Forelimb muscle (tissue), 1 donor: ENCODE data around the gene BOD1. TPM values are rescaled to one million over a fixed set of nuclear protein-coding genes. Genes with fewer than 3 reads are reported as not detected.

Experiments used
- DNase-seq: peaks from one replicate; pipeline ENCODE4 v3.0.0-alpha.2; 2013; ENCODE audit warnings: low read depth
- polyA plus RNA-seq: library from polyadenylated mRNA; unstranded; fragments of 120-200 nt; gene quantifications from one replicate; pipeline ENCODE4 v1.2.1, GENCODE V29; 2013; ENCODE audit not compliant: insufficient read length

Gene BOD1
- polyA plus RNA-seq, 1 donor, result 72.1 TPM

DNA sequence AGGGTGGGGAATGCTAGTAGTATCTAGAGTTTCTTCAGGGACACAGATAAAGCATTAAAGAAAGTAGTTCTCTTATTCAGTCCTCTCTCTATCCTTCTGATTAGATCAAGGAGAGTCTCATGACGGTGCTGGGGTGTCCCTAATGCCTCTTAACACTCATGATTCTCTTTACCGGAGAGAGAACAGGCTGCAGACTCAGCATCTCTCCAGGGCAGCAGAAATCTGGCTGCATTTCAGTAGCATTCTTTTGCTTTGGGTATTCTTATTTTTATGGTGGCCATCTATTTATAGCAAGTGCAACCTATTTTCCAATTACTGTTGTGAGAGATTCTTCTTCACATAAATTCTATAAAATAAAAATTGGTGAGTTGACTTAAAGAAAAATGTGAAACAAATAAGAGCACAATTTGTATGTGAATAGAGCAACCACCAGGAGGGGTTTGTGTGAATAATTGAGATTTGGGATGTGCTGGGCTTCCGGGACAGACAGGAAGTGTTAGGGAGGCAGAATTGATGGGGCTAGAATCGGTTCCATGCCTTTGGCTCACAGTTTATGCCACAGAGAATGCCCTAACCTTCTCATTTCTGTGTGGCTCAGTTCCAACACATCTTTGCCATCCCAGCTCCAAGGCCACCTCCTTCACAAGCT is 23.8 kb upstream of the BOD1 start:
- no peak for DNase-seq

DNA sequence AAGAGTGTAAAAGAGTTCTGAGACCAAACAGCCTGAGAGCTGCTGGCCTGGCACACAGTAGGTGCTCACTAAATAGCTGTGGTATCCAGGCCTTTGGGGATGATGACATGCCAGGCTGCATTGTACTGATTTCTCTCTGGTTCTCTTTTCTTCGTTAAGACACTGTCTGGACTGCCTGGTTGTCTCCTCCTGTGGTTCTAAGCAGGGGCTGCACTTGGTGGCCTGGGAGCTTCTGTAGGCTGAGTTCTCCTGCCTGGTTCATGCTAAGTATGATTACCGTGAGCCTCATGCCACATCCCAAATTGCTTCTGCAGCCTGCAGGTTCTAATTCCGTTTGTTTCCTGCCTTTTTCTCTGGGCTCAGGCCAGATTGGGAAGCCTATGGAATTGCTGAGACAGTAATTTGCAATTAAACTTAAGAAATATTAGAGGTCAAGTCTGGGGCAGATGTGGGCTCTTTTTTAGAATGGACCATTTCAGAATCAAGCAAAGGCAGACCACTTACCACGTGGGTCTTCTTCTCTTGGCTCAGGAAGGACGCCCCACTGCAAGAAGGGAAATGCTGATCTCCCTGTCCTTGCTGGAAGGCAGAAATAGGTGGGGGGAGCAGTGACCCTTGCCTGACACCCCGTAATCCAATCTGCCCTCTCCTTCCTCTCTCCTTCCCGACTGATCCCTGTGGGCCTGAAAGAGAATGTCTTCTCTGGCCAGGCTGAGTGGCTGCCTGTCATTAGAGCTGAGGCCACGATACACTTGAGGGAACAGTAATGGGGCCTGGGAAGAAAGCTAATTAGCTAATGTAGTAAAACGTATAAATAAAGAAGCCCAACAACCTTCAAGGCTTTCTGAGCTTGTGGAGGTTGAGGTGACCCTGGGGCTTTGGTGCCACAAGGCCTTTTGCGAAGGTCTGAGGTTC is 21.9 kb upstream of the BOD1 start:
- DNase-seq, result no peak

DNA sequence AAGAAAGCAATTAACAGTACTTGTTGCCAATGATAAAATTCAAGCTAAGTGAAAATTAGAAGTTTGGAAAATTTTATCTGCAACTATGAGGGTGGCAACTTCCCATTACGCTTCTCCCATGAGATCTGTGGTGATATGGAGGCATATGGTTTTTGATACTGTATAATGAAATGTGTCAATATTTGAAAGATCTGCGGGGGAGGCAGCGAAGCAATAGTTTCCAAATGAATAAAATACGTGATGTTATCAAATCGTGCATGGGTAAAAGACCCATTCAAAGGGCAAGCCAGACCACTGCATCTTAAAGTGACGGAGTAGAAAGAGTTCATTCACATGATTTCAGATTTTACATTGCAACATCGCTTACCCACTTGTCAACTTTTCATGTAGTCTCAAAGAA is 20.9 kb upstream of the BOD1 start:
- no peak for DNase-seq

DNA sequence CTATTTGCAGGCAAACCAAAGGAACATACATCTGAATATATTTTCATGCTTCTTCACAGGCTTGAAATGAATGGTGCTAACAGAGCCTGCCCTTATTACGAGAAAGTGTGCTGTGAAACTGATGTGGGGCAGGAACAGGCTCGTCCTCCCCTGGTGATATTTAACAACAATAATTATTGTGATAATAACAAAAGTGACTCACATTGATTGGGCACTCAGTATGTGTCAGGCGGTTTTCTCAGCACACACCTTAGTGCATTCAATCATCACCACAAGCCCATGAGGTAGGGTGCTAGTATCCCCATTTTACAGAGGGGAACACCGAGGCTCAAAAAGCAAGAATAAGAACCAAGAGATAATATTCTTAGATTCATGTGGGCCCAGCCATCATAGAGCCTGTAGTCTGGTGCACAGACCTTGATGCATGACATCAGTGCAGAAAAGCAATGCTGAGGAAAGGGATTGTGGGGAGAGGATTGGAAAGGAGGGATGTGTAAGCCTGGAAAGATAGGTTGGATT is 18.1 kb upstream of the BOD1 start:
- DNase-seq, result no peak

DNA sequence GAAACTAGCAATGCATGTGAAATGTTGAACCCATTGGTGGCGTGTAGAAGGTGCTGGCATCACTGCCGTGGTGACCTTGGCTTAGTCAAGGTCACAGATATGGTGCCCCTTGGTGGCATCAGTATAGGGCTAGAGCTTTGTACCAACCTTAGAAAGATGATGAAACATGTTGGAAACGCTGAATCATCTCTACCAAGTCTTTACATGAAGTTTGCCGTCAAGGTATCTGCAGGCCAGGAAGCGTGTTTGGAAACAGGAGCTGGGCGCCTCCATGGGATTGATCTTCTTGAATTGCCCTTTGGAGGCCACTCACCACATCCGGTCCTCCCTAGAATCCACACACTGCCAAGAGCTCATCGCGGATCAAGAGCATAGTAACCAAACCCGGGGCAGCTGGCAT is 16.9 kb upstream of the BOD1 start:
- no peak for DNase-seq

DNA sequence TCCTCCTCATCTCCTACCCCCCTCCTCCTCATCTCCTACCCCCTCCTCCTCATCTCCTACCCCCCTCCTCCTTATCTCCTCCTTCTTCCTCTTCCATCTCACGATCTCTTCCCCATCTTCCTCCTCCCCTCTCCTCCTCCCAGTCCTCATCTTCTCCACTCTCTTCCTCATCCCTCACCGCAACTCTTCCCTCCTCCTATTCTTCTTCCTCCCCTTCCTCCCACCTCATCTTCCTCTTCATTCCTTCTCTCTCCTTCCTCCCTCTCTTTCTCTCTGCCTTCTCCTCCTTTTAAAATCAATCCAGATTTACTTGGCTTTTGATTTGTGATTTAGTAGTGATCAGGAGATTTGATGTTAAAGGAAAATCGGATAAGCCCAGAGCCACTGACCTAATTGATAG is 15.0 kb upstream of the BOD1 start:
- DNase-seq, result no peak

DNA sequence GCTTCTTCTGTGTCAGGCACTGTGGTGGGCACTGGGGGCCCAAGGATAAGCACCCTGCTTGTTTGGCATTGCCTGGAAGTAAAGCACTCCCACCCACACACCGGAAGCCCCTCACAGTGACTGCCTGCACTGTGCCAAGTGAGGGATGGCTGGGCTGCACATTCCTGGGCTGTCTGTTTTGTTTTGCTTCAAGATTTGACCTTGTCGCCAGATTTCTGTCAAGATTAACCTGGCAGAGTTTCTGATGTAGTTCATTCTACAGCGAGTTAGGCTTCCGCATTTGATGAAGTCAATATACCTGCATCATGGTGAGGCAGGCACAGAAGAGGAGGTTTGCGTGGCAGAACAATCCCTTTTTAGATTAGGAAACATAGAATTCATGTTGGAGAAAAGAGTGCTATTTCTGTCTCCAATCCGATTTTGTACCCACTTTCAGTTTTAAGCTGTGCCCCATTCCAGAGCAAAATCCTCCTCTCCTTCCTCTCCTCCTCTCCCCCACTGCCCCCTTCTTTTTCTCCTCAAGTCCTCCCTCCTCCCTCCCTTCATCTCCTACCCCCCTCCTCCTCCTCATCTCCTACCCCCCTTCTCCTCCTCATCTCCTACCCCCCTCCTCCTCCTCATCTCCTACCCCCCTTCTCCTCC is 14.4 kb upstream of the BOD1 start:
- DNase-seq, result no peak

DNA sequence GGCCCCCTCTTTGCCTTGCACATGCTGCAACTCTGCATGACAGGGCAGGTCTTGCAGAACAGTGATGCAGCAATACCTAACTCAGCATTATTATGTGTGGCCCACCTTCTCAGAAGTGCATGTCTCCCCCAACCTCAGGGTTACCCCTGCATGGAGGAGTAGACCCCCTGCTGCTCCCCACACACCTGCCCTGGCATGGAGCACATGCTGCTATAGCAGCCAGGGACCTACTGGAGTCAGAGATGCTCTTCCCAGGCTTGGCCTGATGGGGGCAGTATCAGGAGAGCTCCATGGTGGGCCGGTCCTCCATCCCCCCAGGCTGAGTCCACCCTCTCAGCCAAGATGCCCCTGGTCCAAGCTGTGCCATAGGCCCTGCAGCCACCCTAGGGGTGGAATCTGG is 13.2 kb upstream of the BOD1 start:
- DNase-seq, result no peak

DNA sequence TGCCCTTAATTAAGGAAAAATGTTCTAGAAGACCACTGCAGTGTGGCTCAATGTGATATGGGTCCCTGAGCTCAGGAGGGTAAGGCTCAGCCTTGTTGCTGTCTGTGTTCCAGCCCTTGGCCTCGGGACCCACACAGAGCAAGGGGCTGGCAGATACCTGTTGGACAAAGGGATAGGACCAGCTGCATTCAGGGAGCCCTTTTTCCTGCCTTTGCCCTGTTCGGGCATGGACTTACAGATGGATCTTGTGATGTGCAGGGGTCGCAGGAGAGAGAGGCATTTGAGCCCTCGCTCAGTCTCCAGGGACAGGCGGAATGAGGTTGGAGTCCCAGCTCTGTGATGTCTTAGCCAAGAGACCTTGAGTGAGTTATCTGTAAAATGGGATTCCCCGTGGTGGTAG is 12.1 kb upstream of the BOD1 start:
- no peak for DNase-seq

DNA sequence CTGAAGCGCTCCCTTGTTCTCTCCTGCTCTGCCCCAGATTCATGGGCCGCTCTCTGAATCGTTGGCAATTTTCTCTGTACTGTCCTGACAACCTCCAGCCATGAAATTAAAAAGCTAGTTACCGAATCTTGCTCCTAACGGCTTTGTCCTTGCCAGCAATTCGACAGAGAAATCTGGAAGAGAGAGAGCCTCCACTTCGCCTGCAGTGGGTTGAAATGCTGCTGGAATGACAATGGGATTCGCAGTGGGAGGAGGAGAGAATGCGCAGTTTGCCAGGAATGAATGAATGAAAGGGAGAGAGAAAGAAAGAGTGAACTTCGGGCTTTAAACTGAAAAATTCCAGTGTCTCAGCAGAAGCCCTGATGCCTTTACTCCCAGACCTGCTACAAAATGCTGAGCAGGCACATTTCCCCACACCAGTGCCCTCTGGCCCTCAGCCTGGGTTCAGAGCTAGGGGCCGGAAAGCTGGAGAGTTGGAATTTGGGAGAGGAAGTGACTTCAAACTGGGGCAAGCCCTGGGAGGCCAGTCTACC is 11.5 kb upstream of the BOD1 start:
- no peak for DNase-seq

DNA sequence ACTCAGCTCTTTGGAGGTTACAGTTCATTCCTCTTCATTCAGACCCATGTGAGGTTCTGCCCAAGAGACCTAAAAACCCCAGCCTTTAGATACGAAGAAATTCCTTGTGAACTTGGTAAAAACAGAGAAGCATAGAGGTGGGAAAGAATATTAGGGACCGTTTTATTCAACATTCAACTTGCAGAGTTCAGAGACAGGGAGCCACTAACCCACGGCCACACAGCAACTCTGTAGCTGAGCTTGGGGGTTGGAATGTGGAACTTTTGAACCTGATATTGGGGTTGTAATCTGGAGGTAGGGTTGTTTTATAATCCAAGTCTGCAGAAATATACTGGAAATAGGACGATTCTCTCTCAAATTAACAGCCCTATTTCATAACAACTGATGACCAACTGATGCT is 10.8 kb upstream of the BOD1 start:
- DNase-seq, result no peak

DNA sequence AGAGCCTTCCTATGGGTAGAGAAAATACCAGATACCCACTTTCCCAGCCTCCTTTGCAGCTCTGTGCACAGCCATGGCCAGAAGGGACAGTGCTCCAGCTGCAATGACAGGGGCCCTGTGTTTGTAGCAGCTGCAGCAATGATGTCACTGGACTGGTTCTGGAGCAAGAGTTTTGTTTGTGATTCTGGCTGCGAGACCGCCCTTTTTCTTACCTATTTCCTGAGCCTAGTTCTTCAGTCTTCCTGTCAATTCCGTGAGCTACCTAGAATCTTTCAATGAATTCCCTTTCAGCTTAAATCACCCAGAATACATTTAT is 10.0 kb upstream of the BOD1 start:
- DNase-seq, result no peak

DNA sequence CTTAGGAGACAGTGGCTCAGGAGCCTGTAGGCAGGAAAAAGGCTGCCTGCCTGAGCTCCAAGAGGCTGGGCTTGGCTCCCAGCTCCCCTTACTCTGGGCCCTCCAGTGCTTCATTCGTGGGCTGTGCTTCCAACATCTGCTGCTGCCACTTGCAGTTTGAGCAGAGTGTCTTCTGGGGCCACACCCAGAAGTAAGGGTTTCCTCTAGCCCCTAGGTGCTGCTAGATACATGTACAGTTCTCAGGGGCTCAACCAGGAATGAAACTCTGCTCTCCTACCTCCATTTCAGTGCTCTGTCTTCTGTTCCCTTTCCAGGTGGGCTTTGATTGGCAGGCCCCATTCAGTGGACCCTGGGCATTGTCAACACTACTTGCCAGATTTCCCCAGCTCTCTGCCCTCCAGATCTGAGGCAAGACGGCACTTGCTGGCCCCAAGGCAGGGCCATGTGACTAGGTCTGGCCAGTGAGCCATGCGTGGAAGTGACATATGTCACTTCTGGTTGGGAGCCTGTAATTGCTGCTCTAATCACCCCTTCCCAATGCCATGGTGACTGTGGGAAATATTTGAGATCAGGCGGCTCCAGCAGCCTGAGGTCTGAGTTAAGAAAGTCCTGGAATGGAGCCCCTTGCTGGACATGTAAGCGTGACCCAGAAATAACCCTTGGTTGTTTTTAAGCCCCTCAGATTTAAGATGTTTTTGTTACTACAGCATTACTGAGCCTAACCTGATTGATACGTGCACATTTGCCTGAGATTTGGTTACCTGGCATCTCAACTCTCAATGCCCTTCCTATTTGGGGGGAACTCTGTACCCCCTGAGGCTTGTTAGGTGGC is 9.4 kb upstream of the BOD1 start:
- no peak for DNase-seq

DNA sequence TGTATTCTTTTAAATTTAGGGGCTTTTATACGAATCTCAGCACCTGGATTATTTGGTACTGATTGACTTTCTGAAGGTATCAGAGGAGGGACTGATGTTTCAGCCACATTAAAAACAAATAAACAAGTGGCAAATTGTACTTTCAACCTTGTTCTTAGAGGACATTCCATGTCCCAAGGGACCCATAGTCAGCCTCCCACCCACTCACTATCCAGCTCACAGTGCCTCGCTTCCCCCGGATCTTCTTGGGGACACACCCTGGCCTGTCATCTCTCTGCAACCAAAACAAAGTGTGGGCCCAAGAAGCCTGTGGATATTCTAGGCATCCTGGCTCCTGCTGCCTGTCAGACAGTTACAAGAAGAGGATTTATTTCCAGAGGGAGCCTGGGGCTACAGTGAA is 8.8 kb upstream of the BOD1 start:
- DNase-seq, result no peak

DNA sequence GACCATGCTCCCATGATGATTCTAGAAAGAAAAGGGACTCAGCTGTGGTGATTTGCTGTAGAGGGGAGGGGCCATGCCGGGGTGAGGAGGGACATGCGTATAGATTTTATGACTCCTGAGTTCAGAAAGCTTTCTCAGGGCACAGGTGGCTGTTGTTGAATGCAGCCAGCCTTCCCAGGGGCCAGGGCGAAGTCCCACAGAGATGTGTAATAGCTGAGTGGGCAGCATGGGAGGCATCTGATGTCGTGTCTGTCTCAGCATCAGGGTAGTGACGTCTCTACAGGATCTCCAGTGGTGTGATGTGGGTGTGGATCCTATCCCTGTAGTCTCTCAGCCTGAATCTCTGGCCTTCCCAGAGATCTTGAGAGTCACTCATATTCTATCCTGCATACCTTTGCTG is 7.8 kb upstream of the BOD1 start:
- no peak for DNase-seq

DNA sequence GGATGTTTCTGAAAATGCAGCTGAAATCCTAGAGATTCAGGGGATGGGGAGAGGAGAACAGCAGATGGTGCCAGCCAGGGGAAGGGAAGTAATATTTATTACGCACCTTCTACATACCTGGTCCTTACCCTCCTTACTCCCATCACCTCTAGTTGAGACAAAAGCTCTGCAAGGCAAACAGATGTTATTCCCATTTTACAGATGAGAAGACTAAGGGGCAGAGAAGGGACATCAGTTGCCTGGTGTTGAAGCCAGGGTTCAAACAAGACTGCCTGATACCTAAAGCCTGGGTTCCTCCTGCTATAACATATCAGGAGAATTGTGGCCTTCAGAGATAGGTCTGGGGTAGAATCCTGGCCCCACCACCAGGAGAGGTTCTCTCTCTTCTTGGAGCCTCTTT is 7.3 kb upstream of the BOD1 start:
- no peak for DNase-seq

DNA sequence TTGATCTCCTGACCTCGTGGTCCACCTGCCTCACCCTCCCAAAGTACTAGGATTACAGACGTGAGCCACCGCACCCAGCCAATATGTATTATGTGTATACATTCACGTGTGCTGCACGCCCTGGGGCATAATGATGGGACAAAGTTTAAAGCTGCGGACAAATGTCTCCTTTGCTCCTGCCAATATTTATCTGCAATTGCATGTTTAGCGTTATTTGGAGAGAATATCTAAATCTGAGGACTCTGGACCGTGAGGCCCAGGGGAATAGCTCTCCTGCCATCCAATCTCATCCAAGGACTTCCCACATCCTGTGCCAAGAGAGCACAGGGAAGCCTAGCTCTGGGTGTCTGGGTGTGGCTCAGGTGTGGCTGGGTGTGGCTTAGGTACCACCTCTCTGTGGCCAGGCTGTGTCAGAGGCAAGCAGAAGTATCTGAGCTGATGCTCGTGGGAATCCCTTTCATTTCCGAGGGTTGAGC is 6.9 kb upstream of the BOD1 start:
- no peak for DNase-seq

DNA sequence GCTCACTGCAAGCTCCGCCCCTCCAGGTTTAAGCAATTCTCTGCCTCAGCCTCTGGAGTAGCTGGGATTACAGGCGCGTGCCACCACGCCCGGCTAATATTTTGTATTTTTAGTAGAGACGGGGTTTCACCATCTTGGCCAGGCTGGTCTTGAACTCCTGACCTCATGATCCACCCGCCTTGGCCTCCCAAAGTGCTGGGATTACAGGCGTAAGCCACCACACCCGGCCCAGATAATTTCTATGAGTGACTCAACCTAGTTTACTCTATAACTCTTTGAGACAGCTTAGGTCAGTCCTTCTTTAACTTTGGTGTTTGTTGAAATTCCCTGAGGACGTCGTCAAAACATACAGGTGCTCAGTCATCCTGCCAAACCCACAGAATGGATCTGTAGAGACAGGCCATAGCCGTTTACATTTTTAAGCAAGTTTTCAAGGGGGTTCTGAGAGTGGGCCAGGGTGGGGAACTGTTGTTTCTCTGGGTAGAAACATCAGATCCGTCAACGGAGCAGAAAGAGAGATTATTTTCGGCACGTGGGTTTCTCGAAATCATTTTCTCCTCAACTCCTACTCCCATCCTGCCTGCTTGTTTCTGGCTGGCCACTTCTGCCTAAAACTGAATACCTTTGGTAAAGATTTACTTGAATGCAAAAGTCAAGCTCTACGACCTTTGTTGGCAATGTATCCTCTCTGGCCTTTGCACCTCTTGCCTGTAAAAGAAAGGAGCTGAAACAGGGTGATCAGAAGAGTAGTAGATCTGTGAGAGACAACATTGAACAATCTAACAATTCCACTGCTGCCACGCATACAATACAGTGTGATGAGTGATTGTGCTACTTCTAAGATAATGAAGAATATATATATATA is 6.0 kb upstream of the BOD1 start:
- DNase-seq, result no peak

DNA sequence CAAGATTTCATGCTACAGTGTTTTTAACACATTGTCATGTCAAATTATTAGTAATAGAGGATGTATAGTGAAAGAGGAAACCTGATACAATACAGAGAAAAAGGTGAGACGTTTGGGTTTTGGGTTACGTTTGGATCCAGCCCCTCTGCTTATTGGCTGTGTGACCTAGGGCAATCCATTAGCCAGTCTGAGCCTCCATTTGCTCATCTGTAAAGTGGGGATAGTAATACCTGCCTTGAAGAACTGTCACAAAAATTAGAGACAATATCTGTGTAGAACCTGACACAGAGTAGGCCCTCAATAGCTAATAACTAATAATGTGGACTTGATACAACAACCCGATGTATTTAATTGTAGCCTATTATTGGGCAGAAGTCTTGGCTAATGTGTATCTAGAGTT is 4.3 kb upstream of the BOD1 start:
- no peak for DNase-seq

DNA sequence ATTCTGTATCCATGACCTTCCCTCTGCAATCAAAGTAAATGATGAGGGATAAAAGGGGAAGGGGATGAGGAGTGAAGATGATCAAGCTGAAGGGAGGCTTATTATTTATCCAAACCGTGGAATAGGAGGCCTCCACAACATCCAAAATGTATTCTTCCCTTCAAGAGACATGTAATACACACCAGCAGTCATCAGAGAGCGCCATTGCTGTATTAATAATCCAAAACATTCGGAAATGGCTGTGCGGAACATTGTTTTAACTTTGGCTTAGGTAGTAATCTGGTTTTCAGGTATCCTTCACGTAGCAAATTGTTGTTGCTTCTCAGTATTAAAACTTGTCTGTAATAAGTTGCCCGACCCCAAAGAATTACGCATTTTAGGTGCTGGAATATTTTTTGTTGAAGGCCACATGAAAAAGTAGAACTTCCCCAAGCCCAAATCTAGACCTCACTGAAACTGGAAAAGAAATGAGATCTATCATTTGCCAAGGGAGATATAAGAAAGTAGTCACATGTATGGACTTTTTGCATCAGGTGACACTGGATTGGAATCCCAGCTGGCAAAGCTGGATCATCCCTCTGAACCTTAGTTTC is 2.6 kb upstream of the BOD1 start:
- DNase-seq, result peak; percentile 34
